Heart left ventricle (tissue), 16 donors: ENCODE data around the gene PLCB1. TPM values are rescaled to one million over a fixed set of nuclear protein-coding genes. Genes with fewer than 3 reads are reported as not detected.

ENCODE experiments used
- ATAC-seq, 4 donors: fragments of 200-7000 bp; cut with Tn5 transposase; one replicate each; pipeline ENCODE4 v1.9.1; 2020 to 2022; ENCODE audit warnings: moderate library complexity in 4 of 4, mild to moderate bottlenecking in 3 of 4, moderate number of reproducible peaks in 1 of 4
- DNase-seq, 5 donors: peaks; one replicate each; pipeline ENCODE4 v3.0.0-alpha.2; 2020
- H3K27ac ChIP-seq, 12 donors: fragments of 200-600 bp; sonication (generic) in 4 of 12; one replicate each; pipeline versions ENCODE4 v1.5.0 to v1.8.0; 2016 to 2022; ENCODE audit warnings: mild to moderate bottlenecking in 2 of 12
- H3K27me3 ChIP-seq, 9 donors: fragments of 200-600 bp; sonication (generic) in 2 of 9; one replicate each; pipeline versions ENCODE4 v1.5.1 to v1.8.0; 2016 to 2022; ENCODE audit warnings: mild to moderate bottlenecking in 3 of 9
- H3K36me3 ChIP-seq, 9 donors: fragments of 200-600 bp; sonication (generic) in 2 of 9; one replicate each; pipeline versions ENCODE4 v1.5.0 to v1.8.0; 2018 to 2022; ENCODE audit warnings: mild to moderate bottlenecking in 2 of 9
- H3K4me1 ChIP-seq, 12 donors: fragments of 200-600 bp; sonication (generic) in 4 of 12; one replicate each; pipeline versions ENCODE4 v1.5.0 to v1.8.0; 2016 to 2022; ENCODE audit warnings: mild to moderate bottlenecking in 3 of 12
- H3K4me3 ChIP-seq, 12 donors: fragments of 200-600 bp; sonication (generic) in 4 of 12; one replicate each; pipeline versions ENCODE4 v1.5.0 to v1.8.0; 2017 to 2022; ENCODE audit warnings: mild to moderate bottlenecking in 9 of 12, moderate library complexity in 4 of 12
- H3K9me3 ChIP-seq, 12 donors: fragments of 200-600 bp; sonication (generic) in 4 of 12; one replicate each; pipeline versions ENCODE4 v1.5.0 to v1.8.0; 2016 to 2022; ENCODE audit warnings: mild to moderate bottlenecking in 1 of 12
- POLR2A ChIP-seq, 2 donors: fragments of 450-650 bp; IDR thresholded peaks; one replicate each; pipeline ENCODE4 v1.6.1; 2017; ENCODE audit warnings: antibody characterized with exemption in 2 of 2, mild to moderate bottlenecking in 2 of 2, moderate library complexity in 2 of 2
- WGBS, 4 donors: extraction: QIAGEN DNeasy Blood & Tissue Kit in 2 of 4; methylation state at CpG; one replicate each; pipeline versions ENCODE4 v1.1.5 to v1.1.7; 2013 to 2018; 5-methylcytosine and 5-hydroxymethylcytosine counted together
- intact Hi-C, 10 donors: fragments of 100-400 bp; cut with DNase I; formaldehyde crosslinking; loops; one replicate each; pipeline versions ENCODE4 v1.11.1 to v1.14.2; 2022
- polyA plus RNA-seq, 2 donors: library from polyadenylated mRNA; stranded (reverse); fragments of 200-250 nt; gene quantifications; one replicate each; pipeline ENCODE4 v1.2.3, GENCODE V29; 2013
- total RNA-seq, 9 donors: library from RNA; depleted of rRNA in 2 of 9; stranded (reverse); fragments of >200 nt in 2 of 9; fragmentation: NEBNext Ultra II Directional in 3 of 9; extraction: Animal tissue kit (Norgen Biotek cat#: 25700) in 3 of 9; gene quantifications; one replicate each; pipeline versions ENCODE4 v1.1.0 to v1.2.4, GENCODE V29; 2016 to 2023
- TF ChIP-seq, protein P1 (sequence below), 12 donors: fragments of 200-600 bp; sonication (generic) in 4 of 12; IDR thresholded peaks; one replicate each; pipeline versions ENCODE4 v1.5.0 to v1.8.0; 2018 to 2022; ENCODE audit warnings: antibody characterized with exemption in 12 of 12, mild to moderate bottlenecking in 5 of 12
- donor health status: ischemic (EF 13 %, LVEDD 7.1; RV severe dilation, severe dysfunction).
- donor health status: healthy with polysubstance abuse.
- donor health status: DM: no; HTN: yes; CAD: no.
- donor health status: DM: no; HTN: no; CAD: no.
- donor health status: ischemic (EF 25% LVEDD 6.9; RV normal size, moderate dysfunction).
- donor health status: ischemic (EF 25% LVEDD 5.7; RV mildly dilated, moderate dysfunction).
- donor health status: healthy.
- donor health status: DM: yes; HTN: yes; CAD: no.
- donor health status: ischemic (EF 35%, LVEDD 5.7; RV mildly dilated, moderate dysfunction).
- donor health status: nonischemic (EF 11% LVEDD 7.7; RV severe dilation, severe dysfunction).
- donor health status: DM: yes; HTN: yes; CAD: no.
- donor health status: PGD.
- donor health status: ischemic (EF 29% LVEDD 5.4; RV normal size, mild dysfunction).
- donor health status: nonischemic (EF 23%, LVEDD 6.1; RV moderate dilation, normal function).

The PLCB1 gene
- total and polyA plus RNA-seq, 11 donors, result 2.5 to 12.1 (median 7.4) TPM

DNA sequence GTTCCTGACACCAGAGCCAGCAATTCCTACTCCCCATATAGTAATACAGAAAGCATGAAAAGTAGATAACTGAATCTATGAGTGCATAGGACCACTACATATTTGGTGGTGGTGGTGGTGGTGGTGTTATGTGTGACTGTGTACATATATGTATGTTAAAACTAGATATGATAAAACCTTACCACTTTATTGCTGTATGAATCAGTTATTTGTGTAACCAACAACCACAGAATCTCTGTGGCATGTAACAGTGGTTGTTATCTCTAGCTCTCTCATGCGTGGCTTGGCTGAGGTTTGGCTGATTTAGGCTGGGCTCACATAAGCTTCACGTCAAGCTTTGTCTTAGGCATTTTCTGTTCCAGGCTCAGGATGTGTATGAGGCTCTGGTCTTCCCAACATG lies 55.7 kb downstream of the PLCB1 start:
- no peak overlapping the region for H3K4me3 ChIP-seq
- H3K9me3 ChIP-seq, result no peaks in the 10 kb centered on the region
- no peaks in the 10 kb centered on the region for H3K27me3 ChIP-seq
- no peak for DNase-seq
- peaks cover 0 to 8% (median 0%) of the 10 kb centered on the region in 12 donors for H3K4me1 ChIP-seq
- no peak for ATAC-seq
- WGBS, 4 donors, result 77 to 87% (median 84%) methylated on average over 2 of the region's 2 CpGs
- no peak overlapping the region for H3K27ac ChIP-seq
- intact Hi-C loops, result no loop called here
- TF ChIP-seq, protein P1, sequence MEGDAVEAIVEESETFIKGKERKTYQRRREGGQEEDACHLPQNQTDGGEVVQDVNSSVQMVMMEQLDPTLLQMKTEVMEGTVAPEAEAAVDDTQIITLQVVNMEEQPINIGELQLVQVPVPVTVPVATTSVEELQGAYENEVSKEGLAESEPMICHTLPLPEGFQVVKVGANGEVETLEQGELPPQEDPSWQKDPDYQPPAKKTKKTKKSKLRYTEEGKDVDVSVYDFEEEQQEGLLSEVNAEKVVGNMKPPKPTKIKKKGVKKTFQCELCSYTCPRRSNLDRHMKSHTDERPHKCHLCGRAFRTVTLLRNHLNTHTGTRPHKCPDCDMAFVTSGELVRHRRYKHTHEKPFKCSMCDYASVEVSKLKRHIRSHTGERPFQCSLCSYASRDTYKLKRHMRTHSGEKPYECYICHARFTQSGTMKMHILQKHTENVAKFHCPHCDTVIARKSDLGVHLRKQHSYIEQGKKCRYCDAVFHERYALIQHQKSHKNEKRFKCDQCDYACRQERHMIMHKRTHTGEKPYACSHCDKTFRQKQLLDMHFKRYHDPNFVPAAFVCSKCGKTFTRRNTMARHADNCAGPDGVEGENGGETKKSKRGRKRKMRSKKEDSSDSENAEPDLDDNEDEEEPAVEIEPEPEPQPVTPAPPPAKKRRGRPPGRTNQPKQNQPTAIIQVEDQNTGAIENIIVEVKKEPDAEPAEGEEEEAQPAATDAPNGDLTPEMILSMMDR (IDR thresholded peaks at IDR 0.05), result no peak
- TF ChIP-seq POLR2A (IDR thresholded peaks at IDR 0.05), result no peak
- no peaks in the 10 kb centered on the region for H3K36me3 ChIP-seq

DNA sequence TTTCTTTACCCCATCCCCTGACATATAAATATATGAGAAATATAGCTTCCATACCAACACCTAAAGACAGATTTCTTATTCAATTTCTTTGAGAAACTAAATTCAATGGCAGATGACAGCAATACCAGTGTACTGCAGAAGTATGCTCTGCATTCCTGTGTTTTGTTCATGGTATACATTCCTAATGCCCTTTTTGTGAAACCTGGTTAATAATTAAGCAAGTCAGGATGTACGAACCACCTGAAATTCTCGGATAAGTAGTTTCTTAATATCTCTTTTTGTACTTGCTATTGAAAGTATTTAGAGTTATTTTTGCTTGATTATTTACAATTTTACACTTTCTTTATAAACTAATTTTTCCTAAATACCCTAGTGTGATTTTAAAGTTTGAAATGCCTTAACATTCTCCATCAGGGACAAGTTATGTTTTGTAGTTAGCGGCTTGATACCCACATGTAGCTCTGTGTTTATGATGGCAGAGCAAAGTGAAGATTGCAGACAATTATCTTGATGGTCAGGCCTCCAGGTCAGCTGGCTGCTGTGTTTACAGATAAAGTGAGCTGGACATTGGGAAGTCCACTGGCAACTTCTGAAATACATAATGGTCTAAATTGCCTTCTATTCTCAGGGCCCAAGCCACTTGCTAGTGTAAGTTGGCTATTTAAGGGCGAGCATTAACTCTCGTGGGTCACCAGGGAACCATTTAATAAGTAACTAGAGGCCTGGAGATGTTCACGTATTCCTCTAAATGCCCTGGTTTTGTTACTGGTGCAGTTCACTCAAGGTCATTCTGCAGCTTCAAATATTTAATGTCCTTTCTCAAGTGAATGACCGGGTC lies 58.2 kb downstream of the PLCB1 start:
- ATAC-seq (no peak), DNase-seq (no peak)
- Histone ChIP-seq H3K27me3 (no peaks in the 10 kb centered on the region), H3K4me3 (no peak overlapping the region), H3K36me3 (no peaks in the 10 kb centered on the region), H3K4me1 (peaks cover 0 to 8% (median 0%) of the 10 kb centered on the region in 12 donors), H3K9me3 (peaks cover 0 to 14% (median 6%) of the 10 kb centered on the region in 12 donors), H3K27ac (no peak overlapping the region)
- intact Hi-C loops, result no loop called here
- TF ChIP-seq, protein P1 (IDR thresholded peaks at IDR 0.05), result no peak
- no peak for TF ChIP-seq POLR2A (IDR thresholded peaks at IDR 0.05)
- WGBS, 4 donors, result 79 to 85% (median 82%) methylated on average over 7 of the region's 7 CpGs

DNA sequence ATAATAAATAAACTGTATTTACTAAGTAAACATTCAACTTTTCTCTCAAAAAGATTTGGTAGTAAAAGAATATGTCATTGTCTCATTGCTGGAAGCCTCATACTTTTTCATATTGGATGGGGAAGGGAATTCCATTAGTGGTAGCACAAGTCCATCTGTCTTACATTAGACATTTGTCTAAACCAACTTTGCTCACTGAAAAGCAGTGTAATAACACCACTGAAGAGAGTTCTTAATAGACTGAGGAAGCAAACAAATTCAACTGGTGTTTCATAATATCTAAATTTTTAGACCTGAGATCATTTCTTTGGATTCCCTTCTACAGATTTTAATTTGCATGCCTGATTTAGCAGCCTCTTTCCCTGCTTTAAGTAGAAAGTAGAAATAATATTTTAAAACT lies 62.7 kb downstream of the PLCB1 start:
- no peak overlapping the region for H3K4me3 ChIP-seq
- no peak overlapping the region for H3K27ac ChIP-seq
- H3K9me3 ChIP-seq, result peaks cover 0 to 19% (median 7%) of the 10 kb centered on the region in 12 donors
- ATAC-seq, result peak in 1 of 4 donors; percentile 49
- no peaks in the 10 kb centered on the region for H3K27me3 ChIP-seq
- intact Hi-C loops, result no loop called here
- no peak for DNase-seq
- H3K4me1 ChIP-seq, result no peaks in the 10 kb centered on the region
- TF ChIP-seq, protein P1 (IDR thresholded peaks at IDR 0.05), result no peak
- TF ChIP-seq POLR2A (IDR thresholded peaks at IDR 0.05), result no peak
- H3K36me3 ChIP-seq, result no peaks in the 10 kb centered on the region

DNA sequence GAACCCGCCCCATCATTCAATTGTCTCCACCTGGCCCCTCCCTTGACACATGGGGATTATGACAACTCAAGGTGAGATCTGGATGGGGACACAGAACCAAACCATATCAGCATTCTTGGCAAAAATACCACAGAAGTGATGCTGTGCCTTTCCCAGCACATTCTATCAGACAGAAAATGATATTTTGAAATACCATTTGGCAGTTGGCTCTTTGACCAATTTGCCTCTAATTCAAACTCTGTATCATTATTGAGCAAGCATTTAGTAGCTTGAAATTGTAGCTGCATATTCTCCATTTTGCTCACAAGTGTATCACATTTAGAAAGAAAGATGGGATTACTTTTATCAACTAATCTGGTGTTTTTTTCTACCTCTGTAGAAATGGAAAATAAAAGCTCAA lies 64.0 kb downstream of the PLCB1 start:
- no peaks in the 10 kb centered on the region for H3K4me1 ChIP-seq
- no peak for ATAC-seq
- WGBS, 4 donors, result 81 to 100% (median 86%) methylated on average over 1 of the region's 1 CpG
- no peak for DNase-seq
- H3K27ac ChIP-seq, result no peak overlapping the region
- peaks cover 0 to 19% (median 7%) of the 10 kb centered on the region in 12 donors for H3K9me3 ChIP-seq
- TF ChIP-seq POLR2A (IDR thresholded peaks at IDR 0.05), result no peak
- TF ChIP-seq, protein P1 (IDR thresholded peaks at IDR 0.05), result no peak
- H3K27me3 ChIP-seq, result no peaks in the 10 kb centered on the region
- intact Hi-C loops, result no loop called here
- H3K4me3 ChIP-seq, result no peak overlapping the region
- H3K36me3 ChIP-seq, result no peaks in the 10 kb centered on the region
